H4 (cell line): ENCODE results near the gene CACNA2D3. TPM values are rescaled to one million over a fixed set of nuclear protein-coding genes. Genes with fewer than 3 reads are reported as not detected.

Experiments used
- DNase-seq: peaks from one replicate; pipeline ENCODE4 v3.0.0-alpha.2; 2015; ENCODE audit warnings: low spot score
- total RNA-seq: library from RNA; depleted of rRNA; stranded (reverse); fragments of >200 nt; shearing (Covaris generic); gene quantifications from 2 replicates; pipeline ENCODE4 v1.2.3, GENCODE V29; 2014

Gene CACNA2D3
- total RNA-seq, 1 experiment from 2014 or later: 4.3 TPM

GRCh38 chr3:54999811-55000210 lies 877.5 kb downstream of the CACNA2D3 start:
- peak; percentile 71 for DNase-seq

GRCh38 chr3:55000546-55000945 lies 878.2 kb downstream of the CACNA2D3 start:
- DNase-seq: peak; percentile 85

- no peak for DNase-seq
Measured at GRCh38 chr3:55000953-55001352, 878.6 kb downstream of the CACNA2D3 start.

- DNase-seq: no peak
Measured at GRCh38 chr3:55002416-55002930, 880.1 kb downstream of the CACNA2D3 start.

- DNase-seq: peak; percentile 14
Measured at GRCh38 chr3:55006244-55006676, 883.9 kb downstream of the CACNA2D3 start.

GRCh38 chr3:55007971-55008370 lies 885.6 kb downstream of the CACNA2D3 start:
- no peak for DNase-seq

- no peak for DNase-seq
Measured at GRCh38 chr3:55009372-55009771, 887.0 kb downstream of the CACNA2D3 start.

GRCh38 chr3:55012091-55012490 lies 889.7 kb downstream of the CACNA2D3 start:
- no peak for DNase-seq

- no peak for DNase-seq
Measured at GRCh38 chr3:55013145-55013925, 891.0 kb downstream of the CACNA2D3 start.

- DNase-seq: no peak
Measured at GRCh38 chr3:55014081-55014480, 891.7 kb downstream of the CACNA2D3 start.

GRCh38 chr3:55014906-55015305 lies 892.6 kb downstream of the CACNA2D3 start:
- no peak for DNase-seq

GRCh38 chr3:55017876-55018275 lies 895.5 kb downstream of the CACNA2D3 start:
- DNase-seq: no peak

- no peak for DNase-seq
Measured at GRCh38 chr3:55030938-55031337, 908.6 kb downstream of the CACNA2D3 start.

- no peak for DNase-seq
Measured at GRCh38 chr3:55036883-55037577, 914.7 kb downstream of the CACNA2D3 start.

- DNase-seq: no peak
Measured at GRCh38 chr3:55042591-55042990, 920.2 kb downstream of the CACNA2D3 start.

GRCh38 chr3:55044486-55044885 lies 922.1 kb downstream of the CACNA2D3 start:
- DNase-seq: no peak

- no peak for DNase-seq
Measured at GRCh38 chr3:55059027-55059629, 936.8 kb downstream of the CACNA2D3 start.

- peak; percentile 21 for DNase-seq
Measured at GRCh38 chr3:55060896-55061719, 938.8 kb downstream of the CACNA2D3 start.

- no peak for DNase-seq
Measured at GRCh38 chr3:55061720-55062034, 939.3 kb downstream of the CACNA2D3 start.

GRCh38 chr3:55064164-55064563 lies 941.8 kb downstream of the CACNA2D3 start:
- no peak for DNase-seq

- no peak for DNase-seq
Measured at GRCh38 chr3:55065331-55065730, 943.0 kb downstream of the CACNA2D3 start.

GRCh38 chr3:55066551-55067047 lies 944.2 kb downstream of the CACNA2D3 start:
- no peak for DNase-seq
